ENCODE data around the gene ETS2. TPM values are rescaled to one million over a fixed set of nuclear protein-coding genes. Genes with fewer than 3 reads are reported as not detected.

The ETS2 gene
- total RNA-seq: 21.5 and 41.2 TPM in 2 replicates

DNA sequence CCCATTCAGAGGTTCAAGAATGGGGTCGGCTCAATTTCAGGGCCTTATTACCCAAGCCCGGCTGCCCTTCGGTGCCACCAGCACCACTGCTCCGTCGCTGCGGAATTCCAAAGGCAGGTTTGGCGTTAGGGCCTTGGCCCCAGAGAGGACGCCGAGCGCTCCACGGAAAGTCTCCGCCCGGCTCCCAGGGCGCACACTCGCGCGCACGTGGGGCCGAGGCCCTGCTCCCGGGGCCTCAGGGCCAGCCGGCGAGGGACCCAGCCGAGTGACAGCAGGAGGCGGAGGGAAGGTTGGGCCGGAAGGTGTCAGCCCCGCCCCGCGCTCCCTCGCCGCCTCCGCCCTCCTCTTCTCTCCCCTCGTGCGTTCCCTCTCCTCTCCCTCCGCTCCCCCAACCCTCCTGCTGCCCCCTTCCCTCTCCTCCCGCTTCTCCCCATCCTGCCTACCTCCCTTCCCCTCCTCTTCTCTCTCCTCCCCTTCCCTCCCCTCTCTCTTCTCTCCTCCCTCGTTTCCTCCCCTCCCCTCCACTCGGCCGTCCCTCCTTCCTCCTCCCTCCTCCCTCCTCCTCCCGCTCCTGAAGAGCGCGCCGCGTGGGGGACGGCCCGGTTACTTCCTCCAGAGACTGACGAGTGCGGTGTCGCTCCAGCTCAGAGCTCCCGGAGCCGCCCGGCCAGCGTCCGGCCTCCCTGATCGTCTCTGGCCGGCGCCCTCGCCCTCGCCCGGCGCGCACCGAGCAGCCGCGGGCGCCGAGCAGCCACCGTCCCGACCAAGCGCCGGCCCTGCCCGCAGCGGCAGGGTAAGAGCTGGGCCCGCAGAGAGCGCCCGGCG lies at the start of gene ETS2:
Gene ETS2 (plus strand): TSS at position 602 of the 825 bp plus-strand sequence. CDS start 4,106 bp downstream, outside the sequence.

